Keratinocyte (primary cell): ENCODE results near the gene RASGEF1C.

ENCODE experiments used
- EZH2 ChIP-seq: IDR thresholded peaks from one replicate; pipeline ENCODE4 v1.6.1; 2012; ENCODE audit warnings: inconsistent platforms, mild to moderate bottlenecking, low read length, moderate library complexity
- TF ChIP-seq, protein P1 (sequence below), 3 experiments: IDR thresholded peaks in 1 of 3; conservative IDR thresholded peaks in 1 of 3; optimal IDR thresholded peaks in 1 of 3; 2 replicates in 2 of 3; 3 replicates in 1 of 3; pipeline versions ENCODE3 to v1.5.1; 2011; ENCODE audit warnings: low read length in 3 of 3, mild to moderate bottlenecking in 3 of 3, moderate library complexity in 2 of 3, control low read depth in 1 of 3, inconsistent platforms in 1 of 3; ENCODE audit not compliant: insufficient read depth in 2 of 3; ENCODE audit errors: extremely low read depth in 1 of 3

DNA sequence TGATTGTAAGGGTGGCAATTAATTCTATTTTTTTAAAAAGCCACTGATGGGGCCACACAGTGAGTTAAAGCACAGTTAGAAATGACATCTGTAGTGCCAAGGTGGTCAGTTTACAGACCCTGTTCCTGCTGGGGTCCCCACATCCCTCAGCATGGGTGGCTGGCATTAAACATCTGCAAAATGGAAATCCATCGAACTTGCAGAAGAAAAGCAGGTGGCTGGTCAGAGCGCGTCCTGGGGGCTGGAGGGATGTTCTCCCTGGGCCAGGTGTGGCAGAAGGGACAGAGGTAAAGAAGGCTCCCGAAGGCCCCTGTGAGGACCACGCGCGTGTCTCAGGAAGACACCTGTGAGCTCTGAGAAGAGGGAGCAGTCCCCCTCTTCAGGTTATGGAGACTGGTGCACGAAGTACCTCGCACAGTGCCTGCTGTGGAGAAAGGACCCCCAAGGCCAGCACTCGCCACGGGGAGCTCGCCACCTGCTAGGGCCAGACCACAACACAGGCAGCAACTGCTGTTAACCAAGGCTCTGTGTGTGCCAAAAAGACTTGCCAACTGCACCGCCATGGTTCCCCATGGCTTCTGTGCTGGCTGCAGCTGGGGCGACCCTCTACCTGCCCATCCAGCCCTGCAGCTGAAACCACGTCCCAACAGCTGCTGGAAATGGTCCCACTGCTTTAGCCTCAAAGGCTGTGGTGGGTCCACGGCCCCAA lies 65.2 kb downstream of the RASGEF1C start:
- TF ChIP-seq, protein P1, sequence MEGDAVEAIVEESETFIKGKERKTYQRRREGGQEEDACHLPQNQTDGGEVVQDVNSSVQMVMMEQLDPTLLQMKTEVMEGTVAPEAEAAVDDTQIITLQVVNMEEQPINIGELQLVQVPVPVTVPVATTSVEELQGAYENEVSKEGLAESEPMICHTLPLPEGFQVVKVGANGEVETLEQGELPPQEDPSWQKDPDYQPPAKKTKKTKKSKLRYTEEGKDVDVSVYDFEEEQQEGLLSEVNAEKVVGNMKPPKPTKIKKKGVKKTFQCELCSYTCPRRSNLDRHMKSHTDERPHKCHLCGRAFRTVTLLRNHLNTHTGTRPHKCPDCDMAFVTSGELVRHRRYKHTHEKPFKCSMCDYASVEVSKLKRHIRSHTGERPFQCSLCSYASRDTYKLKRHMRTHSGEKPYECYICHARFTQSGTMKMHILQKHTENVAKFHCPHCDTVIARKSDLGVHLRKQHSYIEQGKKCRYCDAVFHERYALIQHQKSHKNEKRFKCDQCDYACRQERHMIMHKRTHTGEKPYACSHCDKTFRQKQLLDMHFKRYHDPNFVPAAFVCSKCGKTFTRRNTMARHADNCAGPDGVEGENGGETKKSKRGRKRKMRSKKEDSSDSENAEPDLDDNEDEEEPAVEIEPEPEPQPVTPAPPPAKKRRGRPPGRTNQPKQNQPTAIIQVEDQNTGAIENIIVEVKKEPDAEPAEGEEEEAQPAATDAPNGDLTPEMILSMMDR (optimal IDR thresholded peaks at IDR 0.05 in 1 of 3, IDR thresholded peaks at IDR 0.05 in 1 of 3, conservative IDR thresholded peaks at IDR 0.05 in 1 of 3; ENCODE audit: extremely low read depth in 1 of 3, insufficient read depth in 2 of 3, low read length in 3 of 3) = no peak
- TF ChIP-seq EZH2 = no peak
